K562 (cell line): ENCODE measurements around the gene SYMPK. TPM values are rescaled to one million over a fixed set of nuclear protein-coding genes. Genes with fewer than 3 reads are reported as not detected.

Experiments used
- CBFA2T2 ChIP-seq: fragments of 450-650 bp; conservative IDR thresholded peaks from 2 replicates; pipeline ENCODE4 v1.6.1; 2017; ENCODE audit warnings: mild to moderate bottlenecking
- CHD2 ChIP-seq: IDR thresholded peaks from 2 replicates; pipeline ENCODE4 v1.6.1; 2011; ENCODE audit warnings: low read depth, low read length
- CXXC5 ChIP-seq: fragments of 250-450 bp; sonication (Bioruptor Pico); IDR thresholded peaks from 2 replicates; pipeline ENCODE4 v1.8.0; 2022; ENCODE audit warnings: inconsistent platforms, mild to moderate bottlenecking, moderate library complexity
- GATA2 ChIP-seq: sonication (generic); formaldehyde crosslinking; IDR thresholded peaks from 2 replicates; pipeline ENCODE4 v1.4.0; 2020; ENCODE audit warnings: mild to moderate bottlenecking, missing genetic modification reagents
- NCOA2 ChIP-seq, 2 experiments: fragments of 450-650 bp; IDR thresholded peaks; 2 replicates each; pipeline ENCODE4 v1.6.1; 2018; ENCODE audit warnings: mild to moderate bottlenecking in 2 of 2, moderate library complexity in 1 of 2; ENCODE audit not compliant: partially characterized antibody in 2 of 2
- NR2F6 ChIP-seq: fragments of 450-650 bp; formaldehyde crosslinking; IDR thresholded peaks from 2 replicates; pipeline ENCODE4 v1.4.0; 2020; ENCODE audit warnings: mild to moderate bottlenecking
- NR3C1 ChIP-seq: sonication (generic); formaldehyde crosslinking; IDR thresholded peaks from 2 replicates; pipeline ENCODE4 v1.8.1; 2022; ENCODE audit warnings: missing genetic modification reagents
- PRPF4 ChIP-seq: fragments of 200-400 bp; formaldehyde crosslinking; IDR thresholded peaks from one replicate; pipeline ENCODE4 v1.6.1; 2017; ENCODE audit warnings: low read length, low read depth, mild to moderate bottlenecking; ENCODE audit not compliant: insufficient read depth, poor library complexity, severe bottlenecking
- RFX5 ChIP-seq: IDR thresholded peaks from 2 replicates; pipeline ENCODE4 v1.6.1; 2011; ENCODE audit warnings: low read depth, mild to moderate bottlenecking, improper control_type of control experiment, low read length
- SIX5 ChIP-seq, 2 experiments: IDR thresholded peaks; 2 replicates each; pipeline ENCODE4 v1.6.1; 2011; ENCODE audit warnings: low read length in 2 of 2, borderline replicate concordance in 1 of 2, low read depth in 1 of 2, mild to moderate bottlenecking in 1 of 2, moderate library complexity in 1 of 2; ENCODE audit not compliant: insufficient read depth in 1 of 2
- TCF3 ChIP-seq: sonication (generic); formaldehyde crosslinking; IDR thresholded peaks from 2 replicates; pipeline ENCODE4 v1.4.0; 2020; ENCODE audit warnings: mild to moderate bottlenecking, missing genetic modification reagents
- ZEB2 ChIP-seq: fragments of 450-650 bp; IDR thresholded peaks from 2 replicates; pipeline ENCODE4 v1.6.1; 2016
- ZNF347 ChIP-seq: fragments of 450-650 bp; formaldehyde crosslinking; IDR thresholded peaks from 2 replicates; pipeline ENCODE4 v1.4.0; 2020; ENCODE audit warnings: low read depth, mild to moderate bottlenecking, moderate library complexity
- ZNF354B ChIP-seq: fragments of 250-450 bp; sonication (Bioruptor Pico); IDR thresholded peaks from 2 replicates; pipeline ENCODE4 v1.4.0; 2020
- ZNF41 ChIP-seq: fragments of 250-450 bp; sonication (Bioruptor Pico); conservative IDR thresholded peaks from 2 replicates; pipeline ENCODE4 v1.4.0; 2020; ENCODE audit warnings: mild to moderate bottlenecking
- ZNF583 ChIP-seq: fragments of 250-450 bp; sonication (Bioruptor Pico); IDR thresholded peaks from 2 replicates; pipeline ENCODE4 v1.4.0; 2020
- ZNF79 ChIP-seq: fragments of 250-450 bp; sonication (Bioruptor Pico); IDR thresholded peaks from 2 replicates; pipeline ENCODE4 v1.4.0; 2020; ENCODE audit warnings: low read depth, mild to moderate bottlenecking, moderate library complexity
- ZNF830 ChIP-seq: fragments of 250-450 bp; sonication (Bioruptor Pico); IDR thresholded peaks from 2 replicates; pipeline ENCODE4 v1.5.0; 2021; ENCODE audit warnings: mild to moderate bottlenecking
- polyA plus RNA-seq, 8 experiments: library from polyadenylated mRNA; depleted of rRNA in 4 of 8; stranded (reverse) in 5 of 8; unstranded in 3 of 8; fragments of >200 nt; fragmentation: Nextera tagmentation in 2 of 8; fragmentation: Illumina TruSeq in 1 of 8; extraction: Ambion mirVana in 2 of 8; extraction: Trizol in 1 of 8; gene quantifications; 2 replicates each; pipeline versions ENCODE4 v1.2.1 to v1.2.3, GENCODE V29; 2011 to 2014; ENCODE audit warnings: inconsistent platforms in 1 of 8, missing spikeins in 1 of 8
- total RNA-seq, 7 experiments: library from RNA; depleted of rRNA in 6 of 7; stranded (reverse); fragments of >200 nt in 6 of 7; fragmentation: Illumina TruSeq in 2 of 7; extraction: Trizol in 2 of 7; gene quantifications; 2 replicates each; pipeline versions ENCODE4 v1.2.1 to v1.2.3, GENCODE V29; 2011 to 2021; ENCODE audit warnings: low replicate concordance in 1 of 7
- TF ChIP-seq, protein P1 (sequence below), 3 experiments: fragments of 200-800 bp in 1 of 3; sonication (Bioruptor generic) in 1 of 3; sonication (generic) in 1 of 3; formaldehyde crosslinking in 1 of 3; IDR thresholded peaks; 2 replicates each; pipeline versions ENCODE4 v1.6.1 to v1.8.0; 2016 to 2022; ENCODE audit warnings: mild to moderate bottlenecking in 2 of 3, missing compliant biosample characterization in 2 of 3, missing genetic modification characterization in 2 of 3, missing genetic modification reagents in 1 of 3
- TF ChIP-seq, protein P2 (sequence below): fragments of 250-450 bp; sonication (Bioruptor Pico); IDR thresholded peaks from 2 replicates; pipeline ENCODE4 v1.5.1; 2021; ENCODE audit warnings: mild to moderate bottlenecking
- TF ChIP-seq, protein P3 (sequence below): sonication (generic); formaldehyde crosslinking; IDR thresholded peaks from 2 replicates; pipeline ENCODE4 v1.8.1; 2023; ENCODE audit warnings: missing genetic modification reagents, mild to moderate bottlenecking, borderline replicate concordance

The SYMPK gene
- total and polyA plus RNA-seq, 9 of the 15 experiments (the other 6 are each of a cell fraction or from before 2014, with no cell fraction given) = 0.73 to 95.5 (median 58.4) TPM

DNA sequence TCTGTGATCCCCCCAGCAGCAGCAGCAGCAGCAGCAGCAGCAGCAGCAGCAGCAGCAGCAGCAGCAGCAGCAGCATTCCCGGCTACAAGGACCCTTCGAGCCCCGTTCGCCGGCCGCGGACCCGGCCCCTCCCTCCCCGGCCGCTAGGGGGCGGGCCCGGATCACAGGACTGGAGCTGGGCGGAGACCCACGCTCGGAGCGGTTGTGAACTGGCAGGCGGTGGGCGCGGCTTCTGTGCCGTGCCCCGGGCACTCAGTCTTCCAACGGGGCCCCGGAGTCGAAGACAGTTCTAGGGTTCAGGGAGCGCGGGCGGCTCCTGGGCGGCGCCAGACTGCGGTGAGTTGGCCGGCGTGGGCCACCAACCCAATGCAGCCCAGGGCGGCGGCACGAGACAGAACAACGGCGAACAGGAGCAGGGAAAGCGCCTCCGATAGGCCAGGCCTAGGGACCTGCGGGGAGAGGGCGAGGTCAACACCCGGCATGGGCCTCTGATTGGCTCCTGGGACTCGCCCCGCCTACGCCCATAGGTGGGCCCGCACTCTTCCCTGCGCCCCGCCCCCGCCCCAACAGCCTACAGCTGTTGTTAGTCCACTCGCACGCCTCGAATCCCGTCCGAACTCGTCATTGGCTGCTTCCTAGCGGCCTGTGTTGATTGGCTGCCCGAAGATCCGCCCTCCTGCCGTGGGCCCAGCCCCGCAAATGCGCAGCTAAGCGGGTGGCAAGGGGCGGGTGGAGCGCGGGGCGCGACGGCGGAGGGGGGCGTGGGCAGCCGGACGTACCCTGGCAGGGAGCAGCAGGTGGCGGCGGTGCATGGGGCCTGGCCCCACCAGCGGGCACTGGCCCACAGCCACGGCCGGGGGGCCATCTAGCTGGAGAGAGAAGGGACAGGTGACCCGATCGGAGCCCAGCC lies 92.5 kb downstream of the SYMPK start (continued):
- TF ChIP-seq, protein P1, sequence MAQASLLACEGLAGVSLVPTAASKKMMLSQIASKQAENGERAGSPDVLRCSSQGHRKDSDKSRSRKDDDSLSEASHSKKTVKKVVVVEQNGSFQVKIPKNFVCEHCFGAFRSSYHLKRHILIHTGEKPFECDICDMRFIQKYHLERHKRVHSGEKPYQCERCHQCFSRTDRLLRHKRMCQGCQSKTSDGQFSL (CRISPR knock-in tag; IDR thresholded peaks at IDR 0.05) = no peak; the same call in none of the 2 replicates
- TF ChIP-seq, protein P1 (tag; IDR thresholded peaks at IDR 0.05) = no peak
- TF ChIP-seq GATA2 (CRISPR knock-in tag) = no peak
- peak; percentile 86; the same call in 1 of the 2 replicates for TF ChIP-seq ZNF830
- no peak for TF ChIP-seq RFX5
- TF ChIP-seq ZNF347 (CRISPR knock-in tag) = no peak
- TF ChIP-seq CHD2 = peak; percentile 65
- TF ChIP-seq, protein P2, sequence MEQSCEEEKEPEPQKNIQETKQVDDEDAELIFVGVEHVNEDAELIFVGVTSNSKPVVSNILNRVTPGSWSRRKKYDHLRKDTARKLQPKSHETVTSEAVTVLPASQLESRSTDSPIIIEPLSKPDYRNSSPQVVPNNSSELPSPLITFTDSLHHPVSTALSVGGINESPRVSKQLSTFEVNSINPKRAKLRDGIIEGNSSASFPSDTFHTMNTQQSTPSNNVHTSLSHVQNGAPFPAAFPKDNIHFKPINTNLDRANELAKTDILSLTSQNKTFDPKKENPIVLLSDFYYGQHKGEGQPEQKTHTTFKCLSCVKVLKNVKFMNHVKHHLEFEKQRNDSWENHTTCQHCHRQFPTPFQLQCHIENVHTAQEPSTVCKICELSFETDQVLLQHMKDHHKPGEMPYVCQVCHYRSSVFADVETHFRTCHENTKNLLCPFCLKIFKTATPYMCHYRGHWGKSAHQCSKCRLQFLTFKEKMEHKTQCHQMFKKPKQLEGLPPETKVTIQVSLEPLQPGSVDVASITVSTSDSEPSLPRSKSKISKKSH (CRISPR knock-in tag) = no peak
- TF ChIP-seq ZEB2 = no peak
- no peak for TF ChIP-seq ZNF583 (CRISPR knock-in tag)
- TF ChIP-seq TCF3 (CRISPR knock-in tag) = 0 out of 2 replicates have a peak, but pooled peaks have one; percentile 34
- peak; percentile 89 for TF ChIP-seq CXXC5 (CRISPR knock-in tag)
- TF ChIP-seq, protein P3, sequence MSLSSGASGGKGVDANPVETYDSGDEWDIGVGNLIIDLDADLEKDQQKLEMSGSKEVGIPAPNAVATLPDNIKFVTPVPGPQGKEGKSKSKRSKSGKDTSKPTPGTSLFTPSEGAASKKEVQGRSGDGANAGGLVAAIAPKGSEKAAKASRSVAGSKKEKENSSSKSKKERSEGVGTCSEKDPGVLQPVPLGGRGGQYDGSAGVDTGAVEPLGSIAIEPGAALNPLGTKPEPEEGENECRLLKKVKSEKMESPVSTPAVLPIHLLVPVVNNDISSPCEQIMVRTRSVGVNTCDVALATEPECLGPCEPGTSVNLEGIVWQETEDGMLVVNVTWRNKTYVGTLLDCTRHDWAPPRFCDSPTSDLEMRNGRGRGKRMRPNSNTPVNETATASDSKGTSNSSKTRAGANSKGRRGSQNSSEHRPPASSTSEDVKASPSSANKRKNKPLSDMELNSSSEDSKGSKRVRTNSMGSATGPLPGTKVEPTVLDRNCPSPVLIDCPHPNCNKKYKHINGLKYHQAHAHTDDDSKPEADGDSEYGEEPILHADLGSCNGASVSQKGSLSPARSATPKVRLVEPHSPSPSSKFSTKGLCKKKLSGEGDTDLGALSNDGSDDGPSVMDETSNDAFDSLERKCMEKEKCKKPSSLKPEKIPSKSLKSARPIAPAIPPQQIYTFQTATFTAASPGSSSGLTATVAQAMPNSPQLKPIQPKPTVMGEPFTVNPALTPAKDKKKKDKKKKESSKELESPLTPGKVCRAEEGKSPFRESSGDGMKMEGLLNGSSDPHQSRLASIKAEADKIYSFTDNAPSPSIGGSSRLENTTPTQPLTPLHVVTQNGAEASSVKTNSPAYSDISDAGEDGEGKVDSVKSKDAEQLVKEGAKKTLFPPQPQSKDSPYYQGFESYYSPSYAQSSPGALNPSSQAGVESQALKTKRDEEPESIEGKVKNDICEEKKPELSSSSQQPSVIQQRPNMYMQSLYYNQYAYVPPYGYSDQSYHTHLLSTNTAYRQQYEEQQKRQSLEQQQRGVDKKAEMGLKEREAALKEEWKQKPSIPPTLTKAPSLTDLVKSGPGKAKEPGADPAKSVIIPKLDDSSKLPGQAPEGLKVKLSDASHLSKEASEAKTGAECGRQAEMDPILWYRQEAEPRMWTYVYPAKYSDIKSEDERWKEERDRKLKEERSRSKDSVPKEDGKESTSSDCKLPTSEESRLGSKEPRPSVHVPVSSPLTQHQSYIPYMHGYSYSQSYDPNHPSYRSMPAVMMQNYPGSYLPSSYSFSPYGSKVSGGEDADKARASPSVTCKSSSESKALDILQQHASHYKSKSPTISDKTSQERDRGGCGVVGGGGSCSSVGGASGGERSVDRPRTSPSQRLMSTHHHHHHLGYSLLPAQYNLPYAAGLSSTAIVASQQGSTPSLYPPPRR (CRISPR knock-in tag) = no peak
- TF ChIP-seq ZNF79 (CRISPR knock-in tag) = no peak
- TF ChIP-seq ZNF354B (CRISPR knock-in tag) = no peak
- TF ChIP-seq SIX5 (IDR thresholded peaks at IDR 0.05; ENCODE audit: borderline replicate concordance in 1 of 2, insufficient read depth in 1 of 2, low read depth in 1 of 2, low read length in 2 of 2) = no peak
- TF ChIP-seq ZNF41 (CRISPR knock-in tag) = no peak
- TF ChIP-seq NR2F6 = 0 out of 2 replicates have a peak, but pooled peaks have one; percentile 20
- no peak for TF ChIP-seq PRPF4
- no peak for TF ChIP-seq CBFA2T2
- no peak for TF ChIP-seq NCOA2 (IDR thresholded peaks at IDR 0.05; ENCODE audit: partially characterized antibody in 2 of 2)
- TF ChIP-seq NR3C1 (CRISPR knock-in tag) = no peak
